Coronary artery (tissue), 2 donors: Measurements from ENCODE around the gene NCL.

Source experiments
- DNase-seq: peaks from one replicate; pipeline ENCODE4 v3.0.0-alpha.2; 2017; ENCODE audit warnings: low spot score
- H3K27ac ChIP-seq, 2 donors: fragments of 200-600 bp; sonication (generic); one replicate each; pipeline ENCODE4 v1.5.1; 2016 to 2019
- H3K4me3 ChIP-seq: fragments of 200-600 bp; sonication (generic); 2 replicates; pipeline ENCODE4 v1.5.1; 2016; ENCODE audit warnings: mild to moderate bottlenecking, moderate library complexity
- TF ChIP-seq, protein P1 (sequence below): fragments of 200-600 bp; sonication (generic); IDR thresholded peaks from one replicate; pipeline ENCODE4 v1.5.1; 2019; ENCODE audit warnings: antibody characterized with exemption

NCL gene

DNA sequence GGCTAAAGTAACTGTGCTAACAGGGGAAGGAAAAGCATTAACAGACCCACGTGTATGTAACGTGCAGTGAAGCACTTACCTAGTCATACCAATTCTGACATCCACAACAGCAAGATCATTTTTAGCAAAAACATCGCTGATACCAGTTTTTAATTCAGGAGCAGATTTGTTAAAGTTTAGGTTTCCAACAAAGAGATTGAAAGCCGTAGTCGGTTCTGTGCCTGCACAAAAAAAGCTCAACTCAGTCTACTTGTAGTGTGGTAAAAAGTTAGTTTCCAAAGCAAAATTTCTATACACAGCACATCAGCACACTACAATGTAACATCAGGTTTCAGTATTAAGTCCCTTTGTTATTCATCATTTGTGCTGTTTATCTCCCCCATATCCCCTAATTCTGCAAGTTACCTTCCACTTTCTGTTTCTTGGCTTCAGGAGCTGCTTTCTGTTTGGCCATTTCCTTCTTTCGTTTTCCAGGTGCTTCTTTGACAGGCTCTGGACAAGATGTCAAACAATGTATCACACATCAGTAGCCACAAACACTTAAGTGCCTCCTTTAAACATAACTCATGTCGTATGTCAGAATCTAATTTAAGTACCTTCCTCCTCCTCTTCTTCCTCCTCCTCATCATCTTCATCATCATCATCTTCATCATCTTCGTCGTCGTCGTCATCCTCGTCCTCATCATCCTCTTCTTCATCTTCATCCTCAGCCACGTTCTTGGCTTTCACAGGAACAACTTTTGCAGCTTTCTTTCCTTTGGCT is 4.0 kb downstream of the NCL start:
- H3K27ac ChIP-seq, result no peak overlapping the region
- DNase-seq, result no peak
- no peak overlapping the region for H3K4me3 ChIP-seq
- TF ChIP-seq, protein P1, sequence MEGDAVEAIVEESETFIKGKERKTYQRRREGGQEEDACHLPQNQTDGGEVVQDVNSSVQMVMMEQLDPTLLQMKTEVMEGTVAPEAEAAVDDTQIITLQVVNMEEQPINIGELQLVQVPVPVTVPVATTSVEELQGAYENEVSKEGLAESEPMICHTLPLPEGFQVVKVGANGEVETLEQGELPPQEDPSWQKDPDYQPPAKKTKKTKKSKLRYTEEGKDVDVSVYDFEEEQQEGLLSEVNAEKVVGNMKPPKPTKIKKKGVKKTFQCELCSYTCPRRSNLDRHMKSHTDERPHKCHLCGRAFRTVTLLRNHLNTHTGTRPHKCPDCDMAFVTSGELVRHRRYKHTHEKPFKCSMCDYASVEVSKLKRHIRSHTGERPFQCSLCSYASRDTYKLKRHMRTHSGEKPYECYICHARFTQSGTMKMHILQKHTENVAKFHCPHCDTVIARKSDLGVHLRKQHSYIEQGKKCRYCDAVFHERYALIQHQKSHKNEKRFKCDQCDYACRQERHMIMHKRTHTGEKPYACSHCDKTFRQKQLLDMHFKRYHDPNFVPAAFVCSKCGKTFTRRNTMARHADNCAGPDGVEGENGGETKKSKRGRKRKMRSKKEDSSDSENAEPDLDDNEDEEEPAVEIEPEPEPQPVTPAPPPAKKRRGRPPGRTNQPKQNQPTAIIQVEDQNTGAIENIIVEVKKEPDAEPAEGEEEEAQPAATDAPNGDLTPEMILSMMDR, result no peak

DNA sequence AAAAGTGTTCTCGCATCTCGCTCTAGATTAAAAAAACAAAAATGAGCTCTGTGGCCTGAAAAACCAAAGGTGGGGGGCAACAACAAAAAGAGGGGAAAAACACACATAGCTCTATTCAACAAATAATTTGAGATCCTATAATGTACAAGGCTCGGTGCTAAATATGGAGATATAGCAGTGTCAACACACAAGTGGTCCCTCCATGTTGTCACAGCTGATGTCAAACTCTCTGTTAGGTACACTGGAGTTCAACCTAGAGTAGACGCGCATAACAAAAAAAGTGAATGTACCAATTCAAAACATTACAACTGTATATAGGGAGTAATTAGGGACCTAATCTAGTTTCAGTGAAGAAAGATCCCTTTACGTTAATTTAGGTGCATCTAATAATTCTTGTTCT is 5.9 kb downstream of the NCL start:
- no peak for DNase-seq
- Histone ChIP-seq H3K27ac (no peak overlapping the region), H3K4me3 (no peak overlapping the region)
- TF ChIP-seq, protein P1, result no peak

DNA sequence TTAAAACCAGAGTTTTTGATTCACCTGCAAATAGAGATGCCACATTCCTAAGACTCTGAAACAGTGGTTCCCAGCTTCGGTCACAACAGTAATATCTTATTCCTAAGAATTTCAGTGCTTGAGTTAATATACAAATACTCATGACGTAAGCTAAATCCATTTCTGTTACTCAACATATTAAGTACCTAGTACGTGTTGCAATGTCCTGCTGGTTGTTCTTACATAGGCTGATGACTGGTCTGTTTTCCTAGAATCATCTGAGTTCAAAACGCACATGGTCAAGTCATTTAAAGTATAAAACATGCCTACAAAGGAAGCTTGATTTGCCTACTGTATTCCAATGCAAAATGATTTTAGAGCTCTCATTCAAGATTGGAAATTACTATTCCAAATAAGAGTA is 7.2 kb downstream of the NCL start:
- TF ChIP-seq, protein P1, result no peak
- DNase-seq, result no peak
- Histone ChIP-seq H3K4me3 (no peak overlapping the region), H3K27ac (no peak overlapping the region)

DNA sequence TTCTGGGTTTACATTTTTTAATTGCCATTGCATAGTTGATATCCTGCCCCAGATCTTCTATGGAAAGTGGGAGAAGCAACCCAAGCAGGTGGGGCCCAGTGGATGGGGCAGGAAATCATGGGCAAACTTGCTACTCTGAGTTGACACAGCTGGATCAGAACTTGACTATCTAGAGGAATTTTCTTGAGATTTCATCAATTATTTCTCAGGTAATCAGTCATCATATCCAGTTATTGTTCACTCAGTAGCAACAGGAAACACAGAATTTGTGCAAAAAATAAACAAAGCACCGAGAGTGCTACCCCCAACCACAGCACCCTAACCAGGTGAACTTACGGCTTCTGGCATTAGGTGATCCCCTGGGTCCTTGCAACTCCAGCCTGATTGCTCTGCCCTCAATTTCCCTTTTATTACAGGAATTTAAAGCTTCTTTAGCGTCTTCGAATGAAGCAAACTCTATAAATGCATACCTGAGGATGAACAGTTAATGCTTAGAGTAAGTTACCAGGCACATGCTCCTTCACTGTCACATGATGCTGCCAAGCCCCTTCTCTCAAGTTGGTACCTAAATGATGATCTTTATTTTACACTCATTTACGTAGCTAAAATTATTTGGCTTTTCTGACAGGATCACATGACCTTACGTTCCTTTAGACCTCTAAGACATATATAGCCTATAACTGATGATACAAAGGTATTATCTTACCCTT is 7.8 kb downstream of the NCL start:
- DNase-seq, result no peak
- no peak overlapping the region for H3K27ac ChIP-seq
- no peak overlapping the region for H3K4me3 ChIP-seq
- TF ChIP-seq, protein P1, result no peak

DNA sequence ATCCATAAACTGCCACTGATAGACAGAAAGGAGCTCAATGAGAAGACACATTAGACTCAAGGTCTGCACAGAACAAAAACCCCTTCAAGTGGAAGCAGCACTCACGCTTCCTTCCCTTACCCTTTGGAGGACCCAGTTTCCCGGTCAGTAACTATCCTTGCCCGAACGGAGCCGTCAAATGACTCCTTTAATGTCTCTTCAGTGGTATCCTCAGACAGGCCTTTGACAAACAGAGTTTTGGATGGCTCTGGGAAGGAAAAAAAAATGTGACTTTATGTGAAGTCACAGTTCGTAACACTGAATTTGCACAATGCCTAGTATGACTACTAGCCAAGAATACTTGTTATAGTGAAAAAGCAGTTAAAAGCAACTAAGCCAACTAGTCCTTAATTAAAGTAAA is 8.4 kb downstream of the NCL start:
- TF ChIP-seq, protein P1, result no peak
- H3K27ac ChIP-seq, result no peak overlapping the region
- H3K4me3 ChIP-seq, result no peak overlapping the region
- DNase-seq, result no peak

DNA sequence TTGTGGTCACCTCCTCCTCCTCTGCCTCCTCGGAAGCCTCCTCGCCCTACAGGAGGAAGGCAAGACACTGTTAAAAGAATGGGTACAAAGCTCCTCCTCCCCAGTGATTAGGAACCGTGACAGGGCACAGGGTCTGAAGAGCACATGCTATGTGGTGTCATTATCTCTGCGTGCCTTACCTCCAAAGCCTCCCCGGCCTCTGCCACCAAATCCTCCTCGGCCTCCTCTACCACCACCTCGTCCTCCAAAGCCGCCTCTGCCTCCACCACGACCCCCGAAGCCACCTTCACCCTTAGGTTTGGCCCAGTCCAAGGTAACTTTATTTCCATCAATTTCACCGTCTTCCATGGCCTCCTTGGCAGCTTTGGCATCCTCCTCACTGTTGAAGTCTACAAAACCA is 9.1 kb downstream of the NCL start:
- H3K4me3 ChIP-seq, result no peak overlapping the region
- no peak overlapping the region for H3K27ac ChIP-seq
- TF ChIP-seq, protein P1, result no peak
- DNase-seq, result no peak

DNA sequence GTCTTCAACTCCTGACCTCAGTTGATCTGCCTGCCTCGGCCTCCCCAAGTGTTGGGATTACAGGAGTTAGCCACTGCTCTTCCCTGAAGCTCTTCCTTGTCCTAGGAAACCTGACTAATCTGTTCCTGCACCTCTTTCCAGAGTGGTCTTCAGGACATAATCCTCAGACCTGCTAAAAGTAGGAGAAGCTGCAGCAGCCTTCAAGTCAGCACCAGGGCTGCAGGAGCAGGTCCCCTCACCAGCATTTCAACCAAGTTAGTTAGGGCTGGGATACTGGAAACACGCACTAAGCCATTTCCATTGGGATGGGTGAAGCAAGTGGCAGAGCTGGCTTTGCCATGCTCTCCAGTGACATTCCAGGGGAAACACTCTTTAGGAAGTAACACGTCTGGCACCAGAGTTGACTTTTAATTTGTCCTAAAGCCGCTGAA is 9.9 kb downstream of the NCL start:
- no peak overlapping the region for H3K27ac ChIP-seq
- TF ChIP-seq, protein P1, result no peak
- H3K4me3 ChIP-seq, result no peak overlapping the region
- no peak for DNase-seq
